GM12865 (cell line): ENCODE results near the gene NAXD.
"Not testable (repeated sequence)": the region's sequence is repeated elsewhere in the genome, so short reads cannot be mapped to it uniquely, and the experiment has no call there.

Source experiments
- DNase-seq: peaks from one replicate; pipeline ENCODE4 v3.0.0; 2010; ENCODE audit warnings: low read depth
- H3K4me3 ChIP-seq: 2 replicates; pipeline ENCODE4 v1.5.1; 2011; ENCODE audit warnings: mild to moderate bottlenecking, low read depth, low read length, control low read depth
- CTCF ChIP-seq: IDR thresholded peaks from 2 replicates; pipeline ENCODE4 v1.5.1; 2011; ENCODE audit warnings: low read length, control low read depth, low read depth, inconsistent platforms; ENCODE audit not compliant: insufficient read depth; ENCODE audit errors: missing control alignments

The NAXD gene

DNA sequence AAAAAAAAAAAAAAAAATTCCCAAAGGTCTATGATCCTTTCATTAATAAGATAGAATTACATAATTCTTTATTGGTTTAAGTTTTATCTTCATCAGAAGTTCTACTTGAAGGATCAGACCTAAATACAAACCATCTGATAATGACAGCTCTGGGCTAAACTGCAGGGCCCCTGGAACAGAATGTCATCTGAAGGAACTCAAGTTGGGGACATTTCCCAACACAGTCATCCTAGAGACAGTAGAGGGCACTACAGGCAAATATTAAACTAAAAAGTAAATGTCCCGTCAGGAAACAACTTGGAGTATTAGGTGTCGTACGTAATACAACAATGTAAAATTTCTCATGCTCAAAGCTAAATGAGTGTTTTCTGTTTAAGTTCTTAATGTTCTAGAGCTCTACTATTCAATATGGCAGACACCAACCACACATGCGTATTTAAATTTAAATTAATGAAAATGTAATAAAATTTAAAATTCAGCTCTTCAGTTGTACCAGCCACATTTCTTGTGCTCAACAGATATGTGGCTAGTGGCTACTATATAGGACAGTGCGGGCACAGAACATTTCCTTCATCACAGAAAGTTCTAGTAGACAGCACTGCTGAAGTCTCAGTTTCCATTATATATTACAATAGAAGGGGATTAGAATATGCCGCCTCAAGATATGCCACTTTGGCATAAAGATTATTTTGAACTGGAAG is 21.8 kb upstream of the NAXD start:
- no peak overlapping the region for H3K4me3 ChIP-seq
- peak; percentile 60 for TF ChIP-seq CTCF
- DNase-seq: peak; percentile 76

DNA sequence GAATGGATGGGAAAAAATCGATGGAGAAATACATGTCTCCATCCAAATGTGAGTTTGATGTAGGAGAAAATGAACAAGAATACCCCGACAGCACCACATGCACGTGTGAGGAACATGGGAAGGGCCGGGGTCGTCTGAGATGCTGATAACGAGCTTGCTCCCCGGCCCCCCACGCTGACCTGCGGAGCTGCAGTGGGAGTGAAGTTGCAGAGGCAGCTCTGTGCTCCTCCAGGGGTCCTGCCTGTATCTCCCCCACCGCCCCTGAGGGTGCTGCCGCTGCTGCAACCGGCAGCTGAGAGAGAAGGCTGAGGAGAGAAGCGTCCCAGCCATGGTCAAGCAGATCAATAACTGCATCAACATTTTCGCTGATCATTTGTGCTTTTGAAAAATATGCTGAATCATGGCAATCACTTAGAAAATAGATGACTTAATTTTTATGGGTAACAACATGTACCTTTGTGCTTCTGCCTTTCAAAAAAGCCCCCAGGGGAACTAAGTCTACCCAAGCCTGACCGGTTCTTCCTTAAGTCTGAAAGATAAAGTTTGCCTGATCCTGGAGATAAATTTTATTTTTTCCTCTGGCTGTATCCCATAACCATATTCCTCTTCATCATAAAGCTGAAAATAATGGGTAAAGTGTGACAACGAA is 18.2 kb upstream of the NAXD start:
- no peak for TF ChIP-seq CTCF
- no peak for DNase-seq
- H3K4me3 ChIP-seq: no peak overlapping the region

- no peak for DNase-seq
- no peak for TF ChIP-seq CTCF
- no peak overlapping the region for H3K4me3 ChIP-seq
These were observed 15.0 kb upstream of the NAXD start for GRCh38 chr13:110600261-110600819.

- TF ChIP-seq CTCF: no peak
- H3K4me3 ChIP-seq: no peak overlapping the region
- DNase-seq: no peak
These were observed 14.4 kb upstream of the NAXD start for GRCh38 chr13:110600980-110601379.

DNA sequence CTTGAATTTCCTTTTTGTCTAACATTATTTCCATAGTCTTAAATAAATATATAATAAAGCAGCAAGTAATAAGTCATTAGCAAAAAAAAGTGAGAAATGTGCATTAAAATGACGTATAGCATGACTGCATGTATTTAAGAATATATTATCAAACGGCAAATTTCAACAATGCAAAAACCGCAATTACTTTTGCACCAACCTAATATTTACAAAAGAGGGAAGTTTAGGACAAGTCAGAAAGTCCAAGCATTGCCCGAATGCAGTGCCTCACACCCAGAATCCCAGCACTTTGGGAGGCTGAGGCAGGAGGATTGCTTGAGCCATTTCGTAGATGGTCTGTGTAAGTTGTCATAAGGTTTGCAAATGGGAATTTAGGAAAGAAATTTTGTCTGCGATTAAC is 10.2 kb upstream of the NAXD start:
- DNase-seq: no peak
- TF ChIP-seq CTCF: no peak
- H3K4me3 ChIP-seq: no peak overlapping the region

GRCh38 chr13:110606281-110606680 is 9.1 kb upstream of the NAXD start:
- not testable (repeated sequence) for DNase-seq, H3K4me3 ChIP-seq

DNA sequence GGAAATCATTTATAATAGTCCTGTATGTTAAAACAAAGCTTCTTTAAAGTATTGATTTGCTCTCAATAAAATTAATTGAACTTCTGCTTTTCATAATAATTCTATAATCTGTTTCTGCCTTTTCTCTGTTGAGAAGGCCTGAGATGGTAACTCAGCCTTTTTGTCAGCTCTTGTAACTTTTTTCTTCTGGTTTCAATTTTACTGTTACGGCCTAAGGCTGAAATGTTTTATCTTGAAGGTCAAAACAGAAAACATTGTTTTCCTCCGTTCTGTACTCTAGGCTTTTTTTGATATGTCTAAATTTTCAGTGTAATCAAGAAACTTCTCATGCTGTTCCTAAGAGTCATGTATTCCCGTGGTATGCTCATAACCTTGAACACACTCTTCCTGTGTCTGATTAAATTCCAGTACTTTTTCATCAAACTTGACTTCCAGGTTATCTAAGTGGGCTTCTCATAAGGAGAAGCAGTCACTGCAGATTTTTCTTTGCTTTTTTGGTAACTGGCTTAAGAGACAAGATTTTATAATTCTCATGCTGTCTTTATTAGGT is 7.6 kb upstream of the NAXD start:
- no peak overlapping the region for H3K4me3 ChIP-seq
- DNase-seq: peak; percentile 44
- TF ChIP-seq CTCF: no peak
